Lower lobe of right lung (tissue), 2 donors: ENCODE results near the gene RIMBP3C. TPM values are rescaled to one million over a fixed set of nuclear protein-coding genes. Genes with fewer than 3 reads are reported as not detected.
"Not testable (repeated sequence)": the region's sequence is repeated elsewhere in the genome, so short reads cannot be mapped to it uniquely, and the experiment has no call there.

Source experiments
- ATAC-seq, 2 donors: fragments of 200-7000 bp; cut with Tn5 transposase; one replicate each; pipeline ENCODE4 v1.9.1; 2020 to 2022; ENCODE audit warnings: mild to moderate bottlenecking in 2 of 2, moderate library complexity in 2 of 2
- DNase-seq: peaks from one replicate; pipeline ENCODE4 v3.0.0-alpha.2; 2020
- H3K27ac ChIP-seq: fragments of 200-600 bp; one replicate; pipeline ENCODE4 v1.8.0; 2022
- H3K27me3 ChIP-seq: fragments of 200-600 bp; one replicate; pipeline ENCODE4 v1.8.0; 2022; ENCODE audit warnings: low read depth
- H3K36me3 ChIP-seq: fragments of 200-600 bp; one replicate; pipeline ENCODE4 v1.8.0; 2022; ENCODE audit warnings: mild to moderate bottlenecking
- H3K4me1 ChIP-seq: fragments of 200-600 bp; one replicate; pipeline ENCODE4 v1.8.0; 2022
- H3K4me3 ChIP-seq: fragments of 200-600 bp; one replicate; pipeline ENCODE4 v1.8.0; 2022; ENCODE audit warnings: mild to moderate bottlenecking
- H3K9me3 ChIP-seq: fragments of 200-600 bp; one replicate; pipeline ENCODE4 v1.8.0; 2022
- intact Hi-C: fragments of 100-400 bp; cut with DNase I; formaldehyde crosslinking; loops from one replicate; pipeline ENCODE4 v1.11.0; 2022
- total RNA-seq: library from RNA; stranded (reverse); fragmentation: NEBNext Ultra II Directional; extraction: Animal tissue kit (Norgen Biotek cat#: 25700); gene quantifications from one replicate; pipeline ENCODE4 v1.2.1, GENCODE V29; 2021
- donor health status: DM: no; HTN: yes; CAD: no; lungs with severe emphysema.

The RIMBP3C gene
- total RNA-seq, 1 donor from 2014 or later = 0.47 TPM

- DNase-seq, H3K4me1 ChIP-seq: not testable (repeated sequence)
Measured at GRCh38 chr22:21539862-21540261, 11.4 kb downstream of the RIMBP3C start.

GRCh38 chr22:21532863-21533648 is 18.2 kb downstream of the RIMBP3C start:
- DNase-seq, intact Hi-C loops, H3K9me3 ChIP-seq, H3K4me1 ChIP-seq, H3K27ac ChIP-seq, H3K36me3 ChIP-seq, H3K27me3 ChIP-seq, H3K4me3 ChIP-seq: not testable (repeated sequence)
- peak; percentile 31 to 44 for ATAC-seq

More at GRCh38 chr22:21539862-21540261, 11.4 kb downstream of the RIMBP3C start:
- H3K27ac ChIP-seq, ATAC-seq, H3K4me3 ChIP-seq, H3K27me3 ChIP-seq, H3K36me3 ChIP-seq, H3K9me3 ChIP-seq, intact Hi-C loops: not testable (repeated sequence)

GRCh38 chr22:21531525-21531924 is 19.7 kb downstream of the RIMBP3C start:
- DNase-seq, H3K9me3 ChIP-seq, H3K4me3 ChIP-seq, H3K27me3 ChIP-seq, H3K4me1 ChIP-seq, ATAC-seq, H3K27ac ChIP-seq, intact Hi-C loops, H3K36me3 ChIP-seq: not testable (repeated sequence)

- ATAC-seq, H3K27me3 ChIP-seq, H3K4me3 ChIP-seq, H3K9me3 ChIP-seq, H3K4me1 ChIP-seq, H3K36me3 ChIP-seq, DNase-seq, intact Hi-C loops, H3K27ac ChIP-seq: not testable (repeated sequence)
Measured at GRCh38 chr22:21526705-21527500, 24.4 kb downstream of the RIMBP3C start.

- DNase-seq, H3K36me3 ChIP-seq, intact Hi-C loops, H3K27me3 ChIP-seq, H3K27ac ChIP-seq, H3K9me3 ChIP-seq, H3K4me3 ChIP-seq, H3K4me1 ChIP-seq: not testable (repeated sequence)
- peak; percentile 86 to 88 for ATAC-seq
Measured at GRCh38 chr22:21516970-21517764, 34.1 kb downstream of the RIMBP3C start.

- H3K4me3 ChIP-seq, ATAC-seq, intact Hi-C loops, H3K9me3 ChIP-seq, H3K4me1 ChIP-seq, DNase-seq, H3K27ac ChIP-seq, H3K36me3 ChIP-seq, H3K27me3 ChIP-seq: not testable (repeated sequence)
Measured at GRCh38 chr22:21516522-21516921, 34.7 kb downstream of the RIMBP3C start.

GRCh38 chr22:21515234-21515633 is 36.0 kb downstream of the RIMBP3C start:
- DNase-seq, H3K4me3 ChIP-seq, H3K27ac ChIP-seq, H3K27me3 ChIP-seq, intact Hi-C loops, H3K36me3 ChIP-seq, ATAC-seq, H3K4me1 ChIP-seq, H3K9me3 ChIP-seq: not testable (repeated sequence)

GRCh38 chr22:21514117-21514516 is 37.1 kb downstream of the RIMBP3C start:
- H3K27me3 ChIP-seq, H3K36me3 ChIP-seq, H3K9me3 ChIP-seq, H3K4me1 ChIP-seq, DNase-seq, H3K27ac ChIP-seq, intact Hi-C loops, H3K4me3 ChIP-seq: not testable (repeated sequence)
- ATAC-seq = peak; percentile 84 to 85

- H3K27ac ChIP-seq, intact Hi-C loops, H3K4me1 ChIP-seq, H3K4me3 ChIP-seq, DNase-seq, H3K36me3 ChIP-seq, H3K9me3 ChIP-seq, H3K27me3 ChIP-seq: not testable (repeated sequence)
- ATAC-seq = peak in 1 of 2 donors; percentile 9
Measured at GRCh38 chr22:21512022-21512421, 39.2 kb downstream of the RIMBP3C start.

GRCh38 chr22:21510397-21510796 is 40.9 kb downstream of the RIMBP3C start:
- ATAC-seq = peak in 1 of 2 donors; percentile 7
- H3K27ac ChIP-seq, intact Hi-C loops: not testable (repeated sequence)

GRCh38 chr22:21499623-21500506 is 51.4 kb downstream of the RIMBP3C start:
- H3K36me3 ChIP-seq, H3K9me3 ChIP-seq, H3K27ac ChIP-seq, DNase-seq, ATAC-seq, H3K27me3 ChIP-seq, H3K4me1 ChIP-seq, intact Hi-C loops, H3K4me3 ChIP-seq: not testable (repeated sequence)

More at GRCh38 chr22:21510397-21510796, 40.9 kb downstream of the RIMBP3C start:
- not testable (repeated sequence) for H3K36me3 ChIP-seq, H3K9me3 ChIP-seq, DNase-seq, H3K27me3 ChIP-seq, H3K4me1 ChIP-seq, H3K4me3 ChIP-seq

GRCh38 chr22:21498489-21498888 is 52.8 kb downstream of the RIMBP3C start:
- intact Hi-C loops, H3K4me3 ChIP-seq, H3K4me1 ChIP-seq, DNase-seq, H3K27me3 ChIP-seq, ATAC-seq, H3K9me3 ChIP-seq, H3K27ac ChIP-seq, H3K36me3 ChIP-seq: not testable (repeated sequence)
